Mesenchymal stem cell (in vitro differentiated cells and primary cell): Measurements from ENCODE around the gene NEGR1.
A peak's percentile ranks its signal among the peaks of the same experiment; 100 is the strongest.

Experiments used
- DNase-seq: peaks from one replicate; pipeline ENCODE4 v3.0.0-alpha.2; 2013
- H2AFZ ChIP-seq: one replicate; pipeline ENCODE4 v1.6.1; 2013; ENCODE audit warnings: low read depth, mild to moderate bottlenecking, control low read depth, inconsistent platforms, low read length, moderate library complexity
- H2AK5ac ChIP-seq: 2 replicates; pipeline ENCODE4 v1.6.1; 2013; ENCODE audit warnings: low read length, moderate library complexity, mild to moderate bottlenecking, inconsistent platforms; ENCODE audit not compliant: severe bottlenecking
- H2BK120ac ChIP-seq: one replicate; pipeline ENCODE4 v1.6.1; 2013; ENCODE audit warnings: low read depth, mild to moderate bottlenecking, inconsistent platforms, low read length, moderate library complexity
- H2BK12ac ChIP-seq, 2 experiments: one replicate each; pipeline ENCODE4 v1.6.1; 2013; ENCODE audit warnings: inconsistent platforms in 2 of 2, low read length in 2 of 2, mild to moderate bottlenecking in 2 of 2, moderate library complexity in 2 of 2, control low read depth in 1 of 2
- H2BK15ac ChIP-seq: one replicate; pipeline ENCODE4 v1.6.1; 2013; ENCODE audit warnings: mild to moderate bottlenecking, low read depth, inconsistent platforms; ENCODE audit not compliant: poor library complexity, severe bottlenecking
- H2BK5ac ChIP-seq: 2 replicates; pipeline ENCODE4 v1.6.1; 2013; ENCODE audit warnings: low read depth, mild to moderate bottlenecking, low read length, control low read depth, inconsistent platforms; ENCODE audit not compliant: poor library complexity, severe bottlenecking
- H3K14ac ChIP-seq, 2 experiments: one replicate each; pipeline ENCODE4 v1.6.1; 2013; ENCODE audit warnings: inconsistent platforms in 2 of 2, low read length in 2 of 2, control low read depth in 1 of 2, mild to moderate bottlenecking in 1 of 2, moderate library complexity in 1 of 2
- H3K18ac ChIP-seq, 2 experiments: one replicate each; pipeline ENCODE4 v1.6.1; 2013; ENCODE audit warnings: inconsistent platforms in 2 of 2, low read length in 2 of 2, control low read depth in 1 of 2, low read depth in 1 of 2, mild to moderate bottlenecking in 1 of 2
- H3K23ac ChIP-seq, 2 experiments: one replicate each; pipeline ENCODE4 v1.6.1; 2013; ENCODE audit warnings: inconsistent platforms in 2 of 2, low read length in 2 of 2, mild to moderate bottlenecking in 2 of 2, moderate library complexity in 2 of 2, control low read depth in 1 of 2
- H3K27ac ChIP-seq: 2 replicates; pipeline ENCODE4 v1.5.1; 2013; ENCODE audit warnings: mild to moderate bottlenecking, moderate library complexity, low read length, control low read depth, inconsistent platforms; ENCODE audit not compliant: poor library complexity, severe bottlenecking
- H3K27me3 ChIP-seq, 2 experiments: 2 replicates each; pipeline versions ENCODE4 v1.6.1 to v1.7.0; 2013; ENCODE audit warnings: low read length in 2 of 2, mild to moderate bottlenecking in 2 of 2, moderate library complexity in 2 of 2, control low read depth in 1 of 2, inconsistent platforms in 1 of 2; ENCODE audit not compliant: control insufficient read depth in 1 of 2, insufficient read depth in 1 of 2
- H3K36me3 ChIP-seq, 2 experiments: 2 replicates each; pipeline versions ENCODE4 v1.6.1 to v1.7.0; 2013; ENCODE audit warnings: low read length in 2 of 2, control low read depth in 1 of 2, inconsistent platforms in 1 of 2, low read depth in 1 of 2, mild to moderate bottlenecking in 1 of 2; ENCODE audit not compliant: insufficient read depth in 2 of 2, control insufficient read depth in 1 of 2
- H3K4ac ChIP-seq, 2 experiments: one replicate each; pipeline ENCODE4 v1.6.1; 2013; ENCODE audit warnings: inconsistent platforms in 2 of 2, low read length in 2 of 2, mild to moderate bottlenecking in 2 of 2, moderate library complexity in 2 of 2, control low read depth in 1 of 2, low read depth in 1 of 2
- H3K4me1 ChIP-seq: 2 replicates; pipeline ENCODE4 v1.6.1; 2013; ENCODE audit warnings: low read depth, low read length, control low read depth; ENCODE audit not compliant: control insufficient read depth, insufficient read depth
- H3K4me2 ChIP-seq: 2 replicates; pipeline ENCODE4 v1.6.1; 2013; ENCODE audit warnings: low read length, mild to moderate bottlenecking, inconsistent platforms; ENCODE audit not compliant: poor library complexity, severe bottlenecking
- H3K4me3 ChIP-seq, 2 experiments: 2 replicates each; pipeline versions ENCODE4 v1.5.1 to v1.7.0; 2013; ENCODE audit warnings: low read length in 2 of 2, mild to moderate bottlenecking in 2 of 2, control low read depth in 1 of 2, low read depth in 1 of 2; ENCODE audit not compliant: insufficient read depth in 1 of 2
- H3K79me1 ChIP-seq: replicated peaks from 2 replicates; pipeline ENCODE4 v1.6.1; 2013; ENCODE audit warnings: mild to moderate bottlenecking, control low read depth, low read length, inconsistent platforms; ENCODE audit not compliant: poor library complexity, severe bottlenecking
- H3K9ac ChIP-seq: 2 replicates; pipeline ENCODE4 v1.7.0; 2013; ENCODE audit warnings: mild to moderate bottlenecking, low read length, moderate library complexity
- H3K9me3 ChIP-seq: 2 replicates; pipeline ENCODE4 v1.7.0; 2013; ENCODE audit warnings: mild to moderate bottlenecking, low read length; ENCODE audit not compliant: control insufficient read depth
- H4K8ac ChIP-seq: one replicate; pipeline ENCODE4 v1.6.1; 2013; ENCODE audit warnings: inconsistent platforms, mild to moderate bottlenecking, low read length, moderate library complexity
- H4K91ac ChIP-seq: one replicate; pipeline ENCODE4 v1.6.1; 2013; ENCODE audit warnings: mild to moderate bottlenecking, low read length, inconsistent platforms
- WGBS: methylation state at CpG from one replicate; pipeline ENCODE4 v1.1.7; 2013; ENCODE audit warnings: mixed read lengths; 5-methylcytosine and 5-hydroxymethylcytosine counted together

Gene NEGR1

DNA sequence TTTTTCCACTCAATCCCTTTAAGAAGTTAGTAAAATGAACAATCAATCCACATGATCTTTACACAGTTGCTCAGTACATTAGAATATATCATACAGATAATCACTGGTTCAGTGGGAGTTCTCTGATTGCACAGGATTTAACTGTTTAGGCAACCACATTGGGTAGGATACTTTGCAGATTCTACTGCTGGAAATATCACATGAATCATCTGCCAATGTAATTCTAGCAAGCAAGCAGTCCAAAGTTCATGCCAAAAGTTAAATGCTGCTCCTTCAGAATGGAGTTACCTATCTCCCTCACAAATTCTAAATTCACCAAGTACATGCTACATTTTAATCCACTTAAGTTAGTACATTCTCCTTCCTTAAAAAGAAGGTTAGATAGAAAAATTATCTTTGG, 52.4 kb downstream of the NEGR1 start:
- no peak overlapping the region for H2AFZ ChIP-seq
- no peaks in the 10 kb centered on the region for H3K4me1 ChIP-seq
- no peak overlapping the region for H3K27ac ChIP-seq
- H3K18ac ChIP-seq = no peak overlapping the region
- no peak overlapping the region for H3K4me3 ChIP-seq
- DNase-seq = no peak
- H4K8ac ChIP-seq = no peak overlapping the region
- H3K79me1 ChIP-seq = peaks cover 7% of the 10 kb centered on the region
- no peak overlapping the region for H3K14ac ChIP-seq
- H3K4me2 ChIP-seq = no peak overlapping the region
- no peak overlapping the region for H2AK5ac ChIP-seq
- H3K9ac ChIP-seq = no peak overlapping the region
- H4K91ac ChIP-seq = no peak overlapping the region
- H2BK120ac ChIP-seq = no peak overlapping the region
- H3K27me3 ChIP-seq = no peaks in the 10 kb centered on the region
- no peak overlapping the region for H3K23ac ChIP-seq
- no peak overlapping the region for H2BK15ac ChIP-seq
- no peak overlapping the region for H3K4ac ChIP-seq
- no peaks in the 10 kb centered on the region for H3K36me3 ChIP-seq
- H2BK12ac ChIP-seq = no peak overlapping the region
- no peaks in the 10 kb centered on the region for H3K9me3 ChIP-seq
- no peak overlapping the region for H2BK5ac ChIP-seq

DNA sequence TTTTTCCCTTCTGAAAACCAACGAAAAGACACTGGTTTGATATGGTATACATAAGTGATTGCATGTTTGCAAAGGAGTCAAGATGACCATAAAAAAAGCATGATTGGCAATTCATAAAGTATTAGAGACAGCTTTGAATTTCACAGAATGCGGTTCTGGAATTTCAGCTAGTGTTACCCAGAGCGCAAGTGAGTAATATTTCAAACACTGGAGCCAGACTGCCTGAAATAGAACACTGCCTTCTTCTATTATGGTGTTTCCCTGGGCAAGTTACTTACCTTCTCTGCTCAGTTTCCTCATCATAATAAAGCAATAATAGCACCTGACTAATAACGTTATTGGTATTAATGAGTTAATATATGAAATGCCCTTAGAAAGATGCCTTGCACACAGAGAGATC, 54.7 kb downstream of the NEGR1 start:
- H3K27me3 ChIP-seq = no peaks in the 10 kb centered on the region

GRCh38 chr1:72224506-72224905, 57.8 kb downstream of the NEGR1 start:
- Histone ChIP-seq H3K4me1 (no peaks in the 10 kb centered on the region), H3K79me1 (peaks cover 13% of the 10 kb centered on the region), H3K9me3 (no peaks in the 10 kb centered on the region), H3K4me3 (no peak overlapping the region), H3K4me2 (no peak overlapping the region), H3K4ac (no peak overlapping the region), H3K18ac (no peak overlapping the region), H2BK12ac (no peak overlapping the region), H2BK120ac (no peak overlapping the region), H2BK5ac (no peak overlapping the region), H2BK15ac (no peak overlapping the region), H3K14ac (no peak overlapping the region), H3K9ac (no peak overlapping the region), H3K27me3 (no peaks in the 10 kb centered on the region), H4K8ac (no peak overlapping the region), H3K36me3 (peaks cover 0 to 4% of the 10 kb centered on the region in 2 experiments), H4K91ac (no peak overlapping the region), H2AK5ac (no peak overlapping the region), H2AFZ (no peak overlapping the region), H3K23ac (no peak overlapping the region), H3K27ac (no peak overlapping the region)
- DNase-seq = no peak
- no CpG with 5 or more reads among the region's 3 CpGs for WGBS

More for the DNA sequence above, 54.7 kb downstream of the NEGR1 start:
- Histone ChIP-seq H3K27ac (no peak overlapping the region), H3K4me3 (no peak overlapping the region), H3K14ac (no peak overlapping the region), H2BK120ac (no peak overlapping the region), H2AK5ac (no peak overlapping the region), H3K18ac (no peak overlapping the region), H3K36me3 (no peaks in the 10 kb centered on the region), H3K23ac (no peak overlapping the region), H3K9me3 (no peaks in the 10 kb centered on the region), H2BK15ac (no peak overlapping the region), H2BK5ac (no peak overlapping the region), H3K9ac (no peak overlapping the region), H3K79me1 (peaks cover 7% of the 10 kb centered on the region), H2BK12ac (no peak overlapping the region), H2AFZ (no peak overlapping the region), H3K4me2 (no peak overlapping the region), H4K8ac (no peak overlapping the region), H4K91ac (no peak overlapping the region), H3K4ac (no peak overlapping the region), H3K4me1 (no peaks in the 10 kb centered on the region)
- 74% methylated on average over 4 of the region's 4 CpGs for WGBS
- peak; percentile 15 for DNase-seq

GRCh38 chr1:72221811-72222210, 60.5 kb downstream of the NEGR1 start:
- Histone ChIP-seq H3K27ac (no peak overlapping the region), H4K91ac (no peak overlapping the region), H2AK5ac (no peak overlapping the region), H2AFZ (no peak overlapping the region), H3K14ac (peak overlapping the region in 1 of 2 experiments; percentile 86), H2BK5ac (no peak overlapping the region), H3K4ac (no peak overlapping the region), H3K4me3 (no peak overlapping the region), H3K27me3 (no peaks in the 10 kb centered on the region), H2BK12ac (no peak overlapping the region), H3K4me2 (no peak overlapping the region), H3K9ac (no peak overlapping the region), H3K36me3 (peaks cover 0 to 4% of the 10 kb centered on the region in 2 experiments), H2BK15ac (no peak overlapping the region), H3K23ac (no peak overlapping the region), H3K4me1 (no peaks in the 10 kb centered on the region), H3K9me3 (no peaks in the 10 kb centered on the region), H3K79me1 (peaks cover 10% of the 10 kb centered on the region), H2BK120ac (no peak overlapping the region), H4K8ac (no peak overlapping the region), H3K18ac (no peak overlapping the region)
- WGBS = 85% methylated on average over 1 of the region's 1 CpG
- DNase-seq = no peak
